NCI-H524 (cell line): ENCODE data around the gene FERMT3.

Experiments
- DNase-seq, 2 experiments: peaks; one replicate each; lab custom pipeline; 2025; lab: John Stamatoyannopoulos, UW

The FERMT3 gene

DNA sequence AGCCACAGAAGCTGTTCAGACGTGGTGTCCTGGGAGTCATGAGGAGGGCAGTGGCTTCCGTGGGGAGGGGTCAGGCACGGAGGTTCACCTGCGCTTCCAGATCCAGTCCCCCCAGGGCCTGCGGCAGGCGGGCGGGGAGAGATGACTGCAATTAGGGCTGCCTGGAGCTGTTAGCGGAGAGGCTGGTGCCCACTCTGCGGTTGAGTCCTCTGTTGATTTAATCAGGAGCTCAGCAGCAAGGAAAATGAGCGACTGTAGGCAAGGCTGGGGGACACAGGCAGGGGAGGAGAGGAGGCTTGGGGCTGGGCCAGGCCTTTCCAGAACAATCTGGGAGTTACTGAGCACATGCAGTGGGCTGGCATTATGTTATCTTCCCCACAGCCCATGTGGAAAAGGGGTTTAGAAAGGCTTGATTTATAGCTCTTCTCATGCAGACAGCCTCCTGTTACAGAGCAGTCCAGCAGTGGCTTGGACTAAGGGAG is 57.9 kb downstream of the FERMT3 start:
- DNase-seq = no peak

DNA sequence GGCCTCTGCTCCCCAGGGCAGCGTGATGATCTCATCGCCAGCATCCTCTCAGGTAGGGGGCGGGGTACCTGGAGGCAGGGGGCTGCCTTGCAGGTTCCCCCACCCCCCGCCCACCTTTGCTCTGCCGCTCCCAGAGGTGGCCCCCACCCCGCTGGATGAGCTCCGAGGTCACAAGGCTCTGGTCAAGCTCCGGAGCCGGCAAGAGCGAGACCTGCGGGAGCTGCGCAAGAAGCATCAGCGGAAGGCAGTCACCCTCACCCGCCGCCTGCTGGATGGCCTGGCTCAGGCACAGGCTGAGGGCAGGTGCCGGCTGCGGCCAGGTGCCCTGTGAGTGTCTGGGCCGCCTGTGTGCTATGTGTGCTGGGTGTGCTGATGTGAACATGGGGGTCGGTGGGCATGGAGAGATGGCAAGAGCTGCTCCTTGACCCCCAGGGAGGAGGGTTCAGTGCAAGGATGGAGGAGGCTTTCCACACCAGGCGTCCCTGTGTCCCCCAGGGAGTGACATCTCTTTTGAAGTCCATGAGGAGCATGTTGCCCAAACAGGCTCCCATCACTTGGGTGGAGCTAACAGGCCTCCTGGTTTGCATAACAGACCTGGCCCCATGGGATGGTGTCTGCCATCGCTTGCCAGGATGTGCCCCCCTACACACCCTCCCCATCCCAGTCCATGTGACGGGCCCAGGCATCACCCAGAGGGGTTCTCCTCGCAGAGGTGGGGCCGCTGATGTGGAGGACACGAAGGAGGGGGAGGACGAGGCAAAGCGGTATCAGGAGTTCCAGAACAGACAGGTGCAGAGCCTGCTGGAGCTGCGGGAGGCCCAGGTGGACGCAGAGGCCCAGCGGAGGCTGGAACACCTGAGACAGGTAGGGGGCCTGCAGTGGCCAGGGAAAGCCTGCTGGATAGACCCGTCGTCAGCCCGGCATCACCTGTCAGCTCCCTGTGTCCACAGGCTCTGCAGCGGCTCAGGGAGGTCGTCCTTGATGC is 58.9 kb downstream of the FERMT3 start:
- no peak for DNase-seq

DNA sequence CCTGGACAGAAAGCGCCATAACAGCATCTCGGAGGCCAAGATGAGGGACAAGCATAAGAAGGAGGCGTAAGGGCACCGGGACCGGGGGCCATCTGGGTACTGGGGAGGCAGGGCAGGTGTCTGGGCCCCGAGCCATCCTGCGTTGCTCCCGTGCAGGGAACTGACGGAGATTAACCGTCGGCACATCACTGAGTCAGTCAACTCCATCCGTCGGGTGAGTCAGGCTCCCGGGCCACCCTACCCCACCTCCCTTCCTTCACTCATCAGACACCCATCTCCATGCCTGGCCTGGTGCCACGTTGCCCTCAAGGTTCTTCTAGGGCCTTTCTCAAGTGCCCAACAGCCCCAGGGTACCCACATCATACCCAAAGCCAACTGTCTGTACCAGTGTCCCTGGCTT is 59.8 kb downstream of the FERMT3 start:
- no peak for DNase-seq

DNA sequence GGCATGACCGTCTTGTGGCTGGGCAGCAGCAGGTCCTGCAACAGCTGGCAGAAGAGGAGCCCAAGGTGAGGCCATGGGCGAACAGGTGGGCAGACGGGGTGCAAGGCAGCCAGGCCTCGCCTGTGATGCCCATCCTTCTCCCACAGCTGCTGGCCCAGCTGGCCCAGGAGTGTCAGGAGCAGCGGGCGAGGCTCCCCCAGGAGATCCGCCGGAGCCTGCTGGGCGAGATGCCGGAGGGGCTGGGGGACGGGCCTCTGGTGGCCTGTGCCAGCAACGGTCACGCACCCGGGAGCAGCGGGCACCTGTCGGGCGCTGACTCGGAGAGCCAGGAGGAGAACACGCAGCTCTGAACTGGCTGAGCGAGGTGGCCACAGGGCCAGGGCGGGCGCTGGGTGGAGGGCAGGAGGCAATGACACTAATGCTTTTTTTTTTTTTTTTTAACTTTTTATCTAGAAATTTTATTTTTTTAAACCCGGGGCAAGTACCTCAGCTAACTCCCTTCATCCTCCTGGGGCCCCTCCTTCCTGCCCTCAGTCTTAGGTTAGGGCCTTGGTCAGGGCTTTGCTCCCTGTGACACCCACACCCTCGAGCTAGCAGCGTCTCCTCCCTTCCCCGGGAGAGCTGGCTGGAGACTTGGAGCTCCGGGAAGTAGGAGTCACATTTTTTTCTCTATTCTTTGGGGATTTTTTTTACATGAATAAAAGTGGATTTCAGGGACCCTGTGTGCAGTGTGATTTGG is 60.9 kb downstream of the FERMT3 start:
- DNase-seq = no peak

DNA sequence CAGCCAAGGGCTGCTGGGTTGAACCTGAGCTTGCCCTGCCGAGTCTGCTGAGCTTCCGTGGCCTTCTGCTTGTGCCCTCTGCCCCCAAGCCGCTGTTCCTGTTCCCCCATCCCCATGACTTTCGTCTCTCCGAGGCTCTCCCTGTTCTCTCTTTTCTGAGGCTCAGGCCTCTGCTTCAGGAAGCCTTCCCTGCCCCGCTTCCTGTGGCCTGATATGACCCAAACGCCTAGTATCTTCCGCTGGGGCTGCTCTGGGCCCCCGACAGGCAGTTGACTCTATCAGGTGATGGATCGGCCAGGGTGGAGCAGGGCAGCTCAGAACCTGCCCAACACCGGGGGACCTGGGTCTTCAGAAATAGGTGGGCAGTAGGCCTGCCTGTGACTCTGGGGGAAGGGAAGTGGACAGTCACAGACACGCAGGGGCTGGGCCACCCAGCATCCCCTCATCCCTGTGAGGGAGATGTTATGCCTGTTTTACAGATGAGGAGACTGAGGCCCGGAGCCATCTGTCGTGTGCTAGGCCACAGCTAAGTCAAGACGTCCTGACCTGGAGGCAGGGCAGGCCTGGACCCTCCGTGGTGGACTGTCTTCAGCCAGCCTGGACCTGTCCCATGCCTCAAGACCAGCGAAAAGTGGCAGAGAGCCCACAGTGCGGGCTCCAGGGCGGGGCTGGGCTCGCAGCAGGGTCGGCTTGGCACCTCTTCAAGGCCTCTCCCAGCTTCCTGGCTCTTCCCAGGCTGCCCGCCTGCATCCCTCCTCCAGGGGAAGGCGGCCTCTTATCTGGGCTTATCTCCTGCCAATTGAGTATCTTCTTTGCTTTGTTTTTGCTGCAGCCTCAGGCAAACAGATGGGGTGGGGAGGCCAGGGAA is 61.7 kb downstream of the FERMT3 start:
- DNase-seq = peak; percentile 17 to 59

GRCh38 chr11:64268893-64269539 is 62.5 kb downstream of the FERMT3 start:
- DNase-seq = no peak

GRCh38 chr11:64269540-64270220 is 63.2 kb downstream of the FERMT3 start:
- peak; percentile 99 for DNase-seq
